ENCODE data around the gene KIF25. TPM values are rescaled to one million over a fixed set of nuclear protein-coding genes. Genes with fewer than 3 reads are reported as not detected.

Gene KIF25
- total RNA-seq, 1 experiment from 2014 or later = 0.28 TPM

DNA sequence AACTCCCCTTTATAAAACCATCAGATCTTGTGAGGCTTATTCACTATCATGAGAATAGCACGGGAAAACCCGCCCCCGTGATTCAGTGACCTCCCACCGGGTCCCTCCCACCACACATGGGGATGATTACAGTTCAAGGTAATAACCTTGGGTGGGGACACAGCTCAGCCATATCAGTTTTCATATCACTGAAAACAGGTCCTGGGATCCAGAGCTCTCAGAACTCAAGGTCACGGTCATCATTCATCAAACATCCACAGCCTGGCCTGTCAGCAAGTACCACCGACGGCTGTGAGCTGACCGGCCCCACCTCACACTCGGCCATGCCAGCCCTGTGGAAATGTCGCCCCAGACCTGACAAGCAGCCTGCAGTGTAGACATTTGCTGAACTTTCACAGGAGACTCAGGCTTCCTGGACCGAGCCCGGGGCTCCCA is 95.6 kb downstream of the KIF25 start:
- no peak for ATAC-seq
- POLR2A ChIA-PET = no interaction called here
- TF ChIP-seq, protein P1, sequence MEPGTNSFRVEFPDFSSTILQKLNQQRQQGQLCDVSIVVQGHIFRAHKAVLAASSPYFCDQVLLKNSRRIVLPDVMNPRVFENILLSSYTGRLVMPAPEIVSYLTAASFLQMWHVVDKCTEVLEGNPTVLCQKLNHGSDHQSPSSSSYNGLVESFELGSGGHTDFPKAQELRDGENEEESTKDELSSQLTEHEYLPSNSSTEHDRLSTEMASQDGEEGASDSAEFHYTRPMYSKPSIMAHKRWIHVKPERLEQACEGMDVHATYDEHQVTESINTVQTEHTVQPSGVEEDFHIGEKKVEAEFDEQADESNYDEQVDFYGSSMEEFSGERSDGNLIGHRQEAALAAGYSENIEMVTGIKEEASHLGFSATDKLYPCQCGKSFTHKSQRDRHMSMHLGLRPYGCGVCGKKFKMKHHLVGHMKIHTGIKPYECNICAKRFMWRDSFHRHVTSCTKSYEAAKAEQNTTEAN (CRISPR knock-in tag; IDR thresholded peaks at IDR 0.05) = no peak
- TF ChIP-seq, protein P2, sequence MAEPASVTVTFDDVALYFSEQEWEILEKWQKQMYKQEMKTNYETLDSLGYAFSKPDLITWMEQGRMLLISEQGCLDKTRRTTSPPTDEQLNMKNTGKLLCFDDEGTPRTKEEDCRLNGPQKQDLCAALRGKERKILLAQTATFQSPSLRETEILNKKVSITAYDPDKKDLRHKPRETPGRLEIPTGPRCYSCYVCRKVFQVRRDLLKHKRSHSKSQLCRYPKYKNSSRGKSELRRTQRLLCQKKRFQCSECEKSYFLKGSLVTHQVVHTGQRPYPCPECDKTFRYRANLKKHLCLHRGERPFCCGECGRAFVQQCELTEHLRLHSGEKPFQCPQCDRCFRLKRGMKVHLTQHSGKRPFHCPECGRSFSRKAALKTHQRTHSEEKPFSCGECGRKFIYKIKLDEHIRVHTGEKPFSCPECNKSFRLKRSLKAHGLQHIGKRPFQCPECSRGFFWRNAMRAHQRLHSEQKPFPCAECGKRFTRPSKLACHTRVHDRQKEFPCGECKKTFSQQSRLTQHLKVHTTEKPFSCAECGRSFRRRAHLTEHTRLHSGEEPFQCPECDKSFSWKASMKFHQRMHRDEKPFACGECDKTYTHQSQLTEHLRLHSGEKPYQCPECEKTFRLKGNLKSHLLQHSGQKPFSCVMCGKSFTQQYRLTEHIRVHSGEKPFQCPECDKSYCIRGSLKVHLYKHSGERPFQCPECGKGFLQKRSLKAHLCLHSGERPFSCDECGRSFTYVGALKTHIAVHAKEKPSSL (CRISPR knock-in tag; conservative IDR thresholded peaks at IDR 0.05) = no peak
- TF ChIP-seq ZNF671 (CRISPR knock-in tag; IDR thresholded peaks at IDR 0.05) = no peak
- TF ChIP-seq, protein P3, sequence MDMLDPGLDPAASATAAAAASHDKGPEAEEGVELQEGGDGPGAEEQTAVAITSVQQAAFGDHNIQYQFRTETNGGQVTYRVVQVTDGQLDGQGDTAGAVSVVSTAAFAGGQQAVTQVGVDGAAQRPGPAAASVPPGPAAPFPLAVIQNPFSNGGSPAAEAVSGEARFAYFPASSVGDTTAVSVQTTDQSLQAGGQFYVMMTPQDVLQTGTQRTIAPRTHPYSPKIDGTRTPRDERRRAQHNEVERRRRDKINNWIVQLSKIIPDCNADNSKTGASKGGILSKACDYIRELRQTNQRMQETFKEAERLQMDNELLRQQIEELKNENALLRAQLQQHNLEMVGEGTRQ (CRISPR knock-in tag; IDR thresholded peaks at IDR 0.05) = no peak
- no peak for TF ChIP-seq NR3C1 (CRISPR knock-in tag; conservative IDR thresholded peaks at IDR 0.05; ENCODE audit: low read depth)
- TF ChIP-seq ATF1 (CRISPR knock-in tag; IDR thresholded peaks at IDR 0.05) = no peak
- TF ChIP-seq, protein P4, sequence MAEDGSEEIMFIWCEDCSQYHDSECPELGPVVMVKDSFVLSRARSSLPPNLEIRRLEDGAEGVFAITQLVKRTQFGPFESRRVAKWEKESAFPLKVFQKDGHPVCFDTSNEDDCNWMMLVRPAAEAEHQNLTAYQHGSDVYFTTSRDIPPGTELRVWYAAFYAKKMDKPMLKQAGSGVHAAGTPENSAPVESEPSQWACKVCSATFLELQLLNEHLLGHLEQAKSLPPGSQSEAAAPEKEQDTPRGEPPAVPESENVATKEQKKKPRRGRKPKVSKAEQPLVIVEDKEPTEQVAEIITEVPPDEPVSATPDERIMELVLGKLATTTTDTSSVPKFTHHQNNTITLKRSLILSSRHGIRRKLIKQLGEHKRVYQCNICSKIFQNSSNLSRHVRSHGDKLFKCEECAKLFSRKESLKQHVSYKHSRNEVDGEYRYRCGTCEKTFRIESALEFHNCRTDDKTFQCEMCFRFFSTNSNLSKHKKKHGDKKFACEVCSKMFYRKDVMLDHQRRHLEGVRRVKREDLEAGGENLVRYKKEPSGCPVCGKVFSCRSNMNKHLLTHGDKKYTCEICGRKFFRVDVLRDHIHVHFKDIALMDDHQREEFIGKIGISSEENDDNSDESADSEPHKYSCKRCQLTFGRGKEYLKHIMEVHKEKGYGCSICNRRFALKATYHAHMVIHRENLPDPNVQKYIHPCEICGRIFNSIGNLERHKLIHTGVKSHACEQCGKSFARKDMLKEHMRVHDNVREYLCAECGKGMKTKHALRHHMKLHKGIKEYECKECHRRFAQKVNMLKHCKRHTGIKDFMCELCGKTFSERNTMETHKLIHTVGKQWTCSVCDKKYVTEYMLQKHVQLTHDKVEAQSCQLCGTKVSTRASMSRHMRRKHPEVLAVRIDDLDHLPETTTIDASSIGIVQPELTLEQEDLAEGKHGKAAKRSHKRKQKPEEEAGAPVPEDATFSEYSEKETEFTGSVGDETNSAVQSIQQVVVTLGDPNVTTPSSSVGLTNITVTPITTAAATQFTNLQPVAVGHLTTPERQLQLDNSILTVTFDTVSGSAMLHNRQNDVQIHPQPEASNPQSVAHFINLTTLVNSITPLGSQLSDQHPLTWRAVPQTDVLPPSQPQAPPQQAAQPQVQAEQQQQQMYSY (CRISPR knock-in tag; IDR thresholded peaks at IDR 0.05) = no peak
- no peak for TF ChIP-seq SMAD3 (CRISPR knock-in tag; IDR thresholded peaks at IDR 0.05; ENCODE audit: borderline replicate concordance)
- Mint-ChIP-seq H3K4me3 (no peak overlapping the region), H3K27ac (no peak overlapping the region), H3K4me1 (peaks cover 26% of the 10 kb centered on the region), H3K27me3 (ENCODE audit: low read depth) (no peaks in the 10 kb centered on the region), H3K9me3 (0 out of 2 replicates have a peak, but pooled peaks cover 4% of the 10 kb centered on the region), H3K36me3 (no peaks in the 10 kb centered on the region)
- CTCF ChIA-PET = interaction anchor here (1.0 kb wide), 1 partner anchor 9 kb away, joined by 3 read pairs; no protein-coding TSS in a partner anchor
- no peak for DNase-seq (ENCODE audit: low spot score)

DNA sequence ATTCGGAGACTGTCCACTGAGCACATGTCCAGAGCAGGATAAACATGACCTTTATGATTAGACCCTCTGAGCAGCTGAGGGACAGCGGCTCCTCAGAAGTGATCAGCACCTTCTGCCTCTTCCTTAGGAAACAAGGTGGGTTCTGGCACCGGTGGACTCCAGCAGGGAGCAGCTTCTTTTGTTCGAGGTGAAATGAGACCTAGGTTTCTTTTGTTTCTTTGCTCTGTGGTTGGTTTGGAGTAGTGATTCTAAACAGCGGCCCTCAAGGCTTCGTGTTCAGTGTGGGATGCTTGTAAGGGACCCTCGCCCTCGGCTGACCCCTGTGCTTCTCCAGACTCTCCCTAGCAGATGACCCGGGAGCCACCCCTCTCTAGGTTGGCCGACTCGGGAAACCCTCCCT is 96.2 kb downstream of the KIF25 start:
- ATAC-seq (no peak), DNase-seq (ENCODE audit: low spot score) (no peak)
- Mint-ChIP-seq H3K36me3 (no peaks in the 10 kb centered on the region), H3K27me3 (ENCODE audit: low read depth) (no peaks in the 10 kb centered on the region), H3K4me3 (no peak overlapping the region), H3K4me1 (peaks cover 21% of the 10 kb centered on the region), H3K9me3 (0 out of 2 replicates have a peak, but pooled peaks cover 4% of the 10 kb centered on the region), H3K27ac (no peak overlapping the region)
- ChIA-PET POLR2A (no interaction called here), CTCF (interaction anchor here (1.0 kb wide), 1 partner anchor 9 kb away, joined by 3 read pairs; no protein-coding TSS in a partner anchor)
- TF ChIP-seq, protein P5, sequence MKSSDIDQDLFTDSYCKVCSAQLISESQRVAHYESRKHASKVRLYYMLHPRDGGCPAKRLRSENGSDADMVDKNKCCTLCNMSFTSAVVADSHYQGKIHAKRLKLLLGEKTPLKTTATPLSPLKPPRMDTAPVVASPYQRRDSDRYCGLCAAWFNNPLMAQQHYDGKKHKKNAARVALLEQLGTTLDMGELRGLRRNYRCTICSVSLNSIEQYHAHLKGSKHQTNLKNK (CRISPR knock-in tag; IDR thresholded peaks at IDR 0.05) = no peak
- TF ChIP-seq RELA (CRISPR knock-in tag; IDR thresholded peaks at IDR 0.05; ENCODE audit: borderline replicate concordance) (no peak), ZBTB21 (CRISPR knock-in tag; IDR thresholded peaks at IDR 0.05; ENCODE audit: borderline replicate concordance) (no peak), ZNF671 (CRISPR knock-in tag; IDR thresholded peaks at IDR 0.05) (no peak), MXD4 (CRISPR knock-in tag; IDR thresholded peaks at IDR 0.05; ENCODE audit: borderline replicate concordance) (no peak), NFE2L1 (CRISPR knock-in tag; IDR thresholded peaks at IDR 0.05) (no peak), JAZF1 (CRISPR knock-in tag; IDR thresholded peaks at IDR 0.05) (no peak), TCF7 (CRISPR knock-in tag; IDR thresholded peaks at IDR 0.05; ENCODE audit: low read depth) (no peak), GTF2I (CRISPR knock-in tag; conservative IDR thresholded peaks at IDR 0.05) (no peak), ZNF416 (CRISPR knock-in tag; IDR thresholded peaks at IDR 0.05) (no peak)
- TF ChIP-seq, protein P6, sequence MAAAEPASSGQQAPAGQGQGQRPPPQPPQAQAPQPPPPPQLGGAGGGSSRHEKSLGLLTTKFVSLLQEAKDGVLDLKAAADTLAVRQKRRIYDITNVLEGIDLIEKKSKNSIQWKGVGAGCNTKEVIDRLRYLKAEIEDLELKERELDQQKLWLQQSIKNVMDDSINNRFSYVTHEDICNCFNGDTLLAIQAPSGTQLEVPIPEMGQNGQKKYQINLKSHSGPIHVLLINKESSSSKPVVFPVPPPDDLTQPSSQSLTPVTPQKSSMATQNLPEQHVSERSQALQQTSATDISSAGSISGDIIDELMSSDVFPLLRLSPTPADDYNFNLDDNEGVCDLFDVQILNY (CRISPR knock-in tag; IDR thresholded peaks at IDR 0.05) = no peak
- TF ChIP-seq, protein P1 (CRISPR knock-in tag; IDR thresholded peaks at IDR 0.05) = no peak
- TF ChIP-seq, protein P7, sequence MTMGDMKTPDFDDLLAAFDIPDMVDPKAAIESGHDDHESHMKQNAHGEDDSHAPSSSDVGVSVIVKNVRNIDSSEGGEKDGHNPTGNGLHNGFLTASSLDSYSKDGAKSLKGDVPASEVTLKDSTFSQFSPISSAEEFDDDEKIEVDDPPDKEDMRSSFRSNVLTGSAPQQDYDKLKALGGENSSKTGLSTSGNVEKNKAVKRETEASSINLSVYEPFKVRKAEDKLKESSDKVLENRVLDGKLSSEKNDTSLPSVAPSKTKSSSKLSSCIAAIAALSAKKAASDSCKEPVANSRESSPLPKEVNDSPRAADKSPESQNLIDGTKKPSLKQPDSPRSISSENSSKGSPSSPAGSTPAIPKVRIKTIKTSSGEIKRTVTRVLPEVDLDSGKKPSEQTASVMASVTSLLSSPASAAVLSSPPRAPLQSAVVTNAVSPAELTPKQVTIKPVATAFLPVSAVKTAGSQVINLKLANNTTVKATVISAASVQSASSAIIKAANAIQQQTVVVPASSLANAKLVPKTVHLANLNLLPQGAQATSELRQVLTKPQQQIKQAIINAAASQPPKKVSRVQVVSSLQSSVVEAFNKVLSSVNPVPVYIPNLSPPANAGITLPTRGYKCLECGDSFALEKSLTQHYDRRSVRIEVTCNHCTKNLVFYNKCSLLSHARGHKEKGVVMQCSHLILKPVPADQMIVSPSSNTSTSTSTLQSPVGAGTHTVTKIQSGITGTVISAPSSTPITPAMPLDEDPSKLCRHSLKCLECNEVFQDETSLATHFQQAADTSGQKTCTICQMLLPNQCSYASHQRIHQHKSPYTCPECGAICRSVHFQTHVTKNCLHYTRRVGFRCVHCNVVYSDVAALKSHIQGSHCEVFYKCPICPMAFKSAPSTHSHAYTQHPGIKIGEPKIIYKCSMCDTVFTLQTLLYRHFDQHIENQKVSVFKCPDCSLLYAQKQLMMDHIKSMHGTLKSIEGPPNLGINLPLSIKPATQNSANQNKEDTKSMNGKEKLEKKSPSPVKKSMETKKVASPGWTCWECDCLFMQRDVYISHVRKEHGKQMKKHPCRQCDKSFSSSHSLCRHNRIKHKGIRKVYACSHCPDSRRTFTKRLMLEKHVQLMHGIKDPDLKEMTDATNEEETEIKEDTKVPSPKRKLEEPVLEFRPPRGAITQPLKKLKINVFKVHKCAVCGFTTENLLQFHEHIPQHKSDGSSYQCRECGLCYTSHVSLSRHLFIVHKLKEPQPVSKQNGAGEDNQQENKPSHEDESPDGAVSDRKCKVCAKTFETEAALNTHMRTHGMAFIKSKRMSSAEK (CRISPR knock-in tag; IDR thresholded peaks at IDR 0.05; ENCODE audit: borderline replicate concordance) = no peak

Data from WTC11 (cell line).